HEK293 (cell line): Measurements from ENCODE around the gene WDR1.

Experiments
- CTCF ChIA-PET: fragments of 350-600 bp; formaldehyde crosslinking; extraction: SDS; loops from one replicate; lab custom pipeline; 2021; ENCODE audit warnings: antibody characterized with exemption; lab: Yijun Ruan, JAX
- POLR2A ChIA-PET: fragments of 300-600 bp; formaldehyde crosslinking; extraction: SDS; loops from one replicate; lab custom pipeline; 2020; ENCODE audit warnings: antibody characterized with exemption, inconsistent platforms; lab: Yijun Ruan, JAX
- H3K27ac ChIP-seq: fragments of 200-500 bp; sonication (Bioruptor generic); 2 replicates; pipeline ENCODE4 v1.5.1; 2014; ENCODE audit warnings: low read depth, low read length, control low read depth, inconsistent platforms; ENCODE audit errors: extremely low read depth
- H3K36me3 ChIP-seq, 2 experiments: fragments of 200-500 bp in 1 of 2; sonication (Bioruptor generic) in 1 of 2; 1 replicate in 1 of 2; 2 replicates in 1 of 2; pipeline ENCODE4 v1.5.1; 2014 to 2017; ENCODE audit warnings: inconsistent platforms in 2 of 2, low read length in 2 of 2; ENCODE audit not compliant: control insufficient read depth in 2 of 2, insufficient read depth in 1 of 2
- H3K4me1 ChIP-seq: fragments of 200-500 bp; sonication (Bioruptor generic); 2 replicates; pipeline ENCODE4 v1.5.1; 2014; ENCODE audit warnings: mild to moderate bottlenecking, low read length, inconsistent platforms; ENCODE audit not compliant: control insufficient read depth, insufficient read depth
- H3K4me3 ChIP-seq: 2 replicates; pipeline ENCODE4 v1.5.1; 2011; ENCODE audit warnings: low read depth, mild to moderate bottlenecking, control low read depth, low read length, moderate library complexity
- H3K9me3 ChIP-seq: fragments of 200-500 bp; sonication (Bioruptor generic); 2 replicates; pipeline ENCODE4 v1.5.1; 2014; ENCODE audit warnings: low read depth, low read length, inconsistent platforms; ENCODE audit not compliant: control insufficient read depth, insufficient read depth
- GLIS1 ChIP-seq: fragments of 450-650 bp; formaldehyde crosslinking; IDR thresholded peaks from 2 replicates; pipeline ENCODE4 v1.5.1; 2016; ENCODE audit warnings: missing biosample characterization, missing genetic modification characterization
- MEIS1 ChIP-seq: sonication (generic); formaldehyde crosslinking; IDR thresholded peaks from 2 replicates; pipeline ENCODE4 v1.8.1; 2022; ENCODE audit warnings: missing genetic modification reagents, mild to moderate bottlenecking, borderline replicate concordance
- OSR2 ChIP-seq: fragments of 450-650 bp; formaldehyde crosslinking; IDR thresholded peaks from 2 replicates; pipeline ENCODE4 v1.5.1; 2016; ENCODE audit warnings: missing biosample characterization, missing genetic modification characterization
- PRDM1 ChIP-seq: fragments of 450-650 bp; formaldehyde crosslinking; IDR thresholded peaks from 2 replicates; pipeline ENCODE4; 2016; ENCODE audit warnings: missing biosample characterization, missing genetic modification characterization
- SETDB1 ChIP-seq: IDR thresholded peaks from one replicate; pipeline ENCODE4 v1.6.1; 2017; ENCODE audit warnings: mild to moderate bottlenecking, low read length, moderate library complexity, mixed read lengths; ENCODE audit not compliant: insufficient read length
- TCF7L2 ChIP-seq: IDR thresholded peaks from 2 replicates; pipeline ENCODE4 v1.6.1; 2011; ENCODE audit warnings: low read depth, mild to moderate bottlenecking, inconsistent platforms, low read length, moderate library complexity, borderline replicate concordance
- ZFP41 ChIP-seq: fragments of 450-650 bp; formaldehyde crosslinking; IDR thresholded peaks from 2 replicates; pipeline ENCODE4 v1.5.1; 2016; ENCODE audit warnings: missing biosample characterization, missing genetic modification characterization, borderline replicate concordance
- ZNF133 ChIP-seq: fragments of 450-650 bp; formaldehyde crosslinking; IDR thresholded peaks from 2 replicates; pipeline ENCODE4 v1.5.1; 2016; ENCODE audit warnings: missing biosample characterization, missing genetic modification characterization
- ZNF16 ChIP-seq: fragments of 450-650 bp; formaldehyde crosslinking; IDR thresholded peaks from 2 replicates; pipeline ENCODE4 v1.5.1; 2016; ENCODE audit warnings: low read depth, missing biosample characterization, missing genetic modification characterization
- ZNF174 ChIP-seq: fragments of 450-650 bp; formaldehyde crosslinking; IDR thresholded peaks from 2 replicates; pipeline ENCODE4 v1.5.0; 2017; ENCODE audit warnings: missing biosample characterization, mild to moderate bottlenecking, missing genetic modification characterization
- ZNF223 ChIP-seq: fragments of 450-650 bp; formaldehyde crosslinking; IDR thresholded peaks from 2 replicates; pipeline ENCODE4 v1.5.1; 2016; ENCODE audit warnings: missing biosample characterization, missing genetic modification characterization
- ZNF350 ChIP-seq: fragments of 450-650 bp; formaldehyde crosslinking; IDR thresholded peaks from 2 replicates; pipeline ENCODE4 v1.5.0; 2017; ENCODE audit warnings: missing biosample characterization, mild to moderate bottlenecking, missing genetic modification characterization
- ZNF48 ChIP-seq: fragments of 450-650 bp; formaldehyde crosslinking; IDR thresholded peaks from 2 replicates; pipeline ENCODE4 v1.5.1; 2016; ENCODE audit warnings: missing biosample characterization, missing genetic modification characterization
- ZNF514 ChIP-seq: fragments of 450-650 bp; formaldehyde crosslinking; IDR thresholded peaks from 2 replicates; pipeline ENCODE4 v1.5.1; 2016; ENCODE audit warnings: missing biosample characterization, missing genetic modification characterization
- ZNF530 ChIP-seq: fragments of 450-650 bp; formaldehyde crosslinking; IDR thresholded peaks from 2 replicates; pipeline ENCODE4 v1.5.1; 2016; ENCODE audit warnings: low read depth, missing biosample characterization, missing genetic modification characterization
- ZNF558 ChIP-seq: fragments of 450-650 bp; formaldehyde crosslinking; IDR thresholded peaks from 2 replicates; pipeline ENCODE4 v1.5.1; 2016; ENCODE audit warnings: missing biosample characterization, missing genetic modification characterization
- ZNF560 ChIP-seq: fragments of 450-650 bp; formaldehyde crosslinking; IDR thresholded peaks from 2 replicates; pipeline ENCODE4 v1.5.1; 2017; ENCODE audit warnings: missing biosample characterization, missing genetic modification characterization, borderline replicate concordance
- ZNF610 ChIP-seq: fragments of 450-650 bp; formaldehyde crosslinking; IDR thresholded peaks from 2 replicates; pipeline ENCODE4 v1.5.1; 2016; ENCODE audit warnings: missing biosample characterization, missing genetic modification characterization, borderline replicate concordance
- ZNF76 ChIP-seq: fragments of 450-650 bp; formaldehyde crosslinking; IDR thresholded peaks from 2 replicates; pipeline ENCODE4; 2016; ENCODE audit warnings: low read depth, missing biosample characterization, missing genetic modification characterization, borderline replicate concordance
- ZNF768 ChIP-seq: fragments of 450-650 bp; formaldehyde crosslinking; IDR thresholded peaks from 2 replicates; pipeline ENCODE4 v1.5.1; 2018; ENCODE audit warnings: missing biosample characterization, mild to moderate bottlenecking, missing genetic modification characterization
- TF ChIP-seq, protein P1 (sequence below): fragments of 450-650 bp; formaldehyde crosslinking; IDR thresholded peaks from 2 replicates; pipeline ENCODE4 v1.5.1; 2016; ENCODE audit warnings: missing biosample characterization, missing genetic modification characterization
- TF ChIP-seq, protein P2 (sequence below): fragments of 450-650 bp; formaldehyde crosslinking; IDR thresholded peaks from 2 replicates; pipeline ENCODE4 v1.5.1; 2016; ENCODE audit warnings: missing biosample characterization, missing genetic modification characterization

The WDR1 gene

DNA sequence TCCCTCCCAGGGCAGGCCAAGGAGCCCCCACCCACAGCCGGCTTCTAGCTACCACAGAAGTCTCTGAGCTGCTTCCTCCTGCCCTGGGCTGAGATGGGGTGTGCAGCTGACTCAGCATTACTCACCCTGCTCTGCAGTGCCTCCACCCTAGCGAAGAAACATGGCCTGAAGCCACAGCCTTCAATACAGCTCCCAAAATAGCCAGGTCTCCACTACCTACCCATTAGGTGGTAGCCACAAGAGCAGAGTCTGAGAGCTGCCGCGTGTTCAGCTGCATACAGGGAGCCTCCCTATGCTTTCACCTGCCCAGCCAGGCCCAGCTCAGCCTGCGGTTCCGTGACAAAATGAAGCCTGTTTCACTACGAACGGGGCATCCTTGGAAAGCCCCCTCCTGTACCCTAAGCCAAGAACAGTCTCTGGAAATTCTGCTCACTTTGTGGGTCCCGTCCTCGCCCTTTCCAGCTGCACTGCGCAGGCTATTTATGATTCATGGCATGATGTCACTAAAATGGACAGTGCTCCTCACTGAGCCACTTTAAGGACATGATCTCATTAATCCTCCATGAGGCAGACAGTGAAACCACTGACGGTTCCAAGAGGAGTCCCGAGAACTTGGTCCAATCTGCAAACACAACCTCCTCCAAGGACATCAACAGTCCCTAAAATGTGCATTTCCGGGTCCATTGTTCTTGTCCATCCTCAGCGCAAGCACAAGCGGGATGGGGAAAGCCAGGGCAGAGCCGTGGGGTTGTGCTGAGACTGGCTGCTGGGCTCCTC lies 20.2 kb downstream of the WDR1 start:
- peaks cover 0 to 97% of the 10 kb centered on the region in 2 experiments; a peak in 1 of 3 replicates for H3K36me3 ChIP-seq
- TF ChIP-seq, protein P1, sequence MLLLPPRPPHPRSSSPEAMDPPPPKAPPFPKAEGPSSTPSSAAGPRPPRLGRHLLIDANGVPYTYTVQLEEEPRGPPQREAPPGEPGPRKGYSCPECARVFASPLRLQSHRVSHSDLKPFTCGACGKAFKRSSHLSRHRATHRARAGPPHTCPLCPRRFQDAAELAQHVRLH (tag by site-specific recombination): no peak
- TF ChIP-seq PRDM1 (tag by site-specific recombination): 0 out of 2 replicates have a peak, but pooled peaks have one; percentile 12
- no peak for TF ChIP-seq ZNF558 (tag by site-specific recombination)
- TF ChIP-seq TCF7L2: no peak
- TF ChIP-seq ZNF16 (tag by site-specific recombination): no peak
- TF ChIP-seq, protein P2, sequence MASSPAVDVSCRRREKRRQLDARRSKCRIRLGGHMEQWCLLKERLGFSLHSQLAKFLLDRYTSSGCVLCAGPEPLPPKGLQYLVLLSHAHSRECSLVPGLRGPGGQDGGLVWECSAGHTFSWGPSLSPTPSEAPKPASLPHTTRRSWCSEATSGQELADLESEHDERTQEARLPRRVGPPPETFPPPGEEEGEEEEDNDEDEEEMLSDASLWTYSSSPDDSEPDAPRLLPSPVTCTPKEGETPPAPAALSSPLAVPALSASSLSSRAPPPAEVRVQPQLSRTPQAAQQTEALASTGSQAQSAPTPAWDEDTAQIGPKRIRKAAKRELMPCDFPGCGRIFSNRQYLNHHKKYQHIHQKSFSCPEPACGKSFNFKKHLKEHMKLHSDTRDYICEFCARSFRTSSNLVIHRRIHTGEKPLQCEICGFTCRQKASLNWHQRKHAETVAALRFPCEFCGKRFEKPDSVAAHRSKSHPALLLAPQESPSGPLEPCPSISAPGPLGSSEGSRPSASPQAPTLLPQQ (tag by site-specific recombination): peak; percentile 53; the same call in 1 of the 2 replicates
- TF ChIP-seq ZFP41 (tag by site-specific recombination): no peak
- TF ChIP-seq ZNF610: no peak
- no peaks in the 10 kb centered on the region for H3K4me1 ChIP-seq
- POLR2A ChIA-PET: interaction anchor here (0.6 kb wide), 1 partner anchor 699 kb away, joined by 4 read pairs; no protein-coding TSS in a partner anchor
- CTCF ChIA-PET: interaction anchor here (0.6 kb wide), 1 partner anchor 31 kb away, joined by 3 read pairs; no protein-coding TSS in a partner anchor
- no peak overlapping the region for H3K4me3 ChIP-seq
- H3K9me3 ChIP-seq: no peaks in the 10 kb centered on the region
- H3K27ac ChIP-seq: no peak overlapping the region

DNA sequence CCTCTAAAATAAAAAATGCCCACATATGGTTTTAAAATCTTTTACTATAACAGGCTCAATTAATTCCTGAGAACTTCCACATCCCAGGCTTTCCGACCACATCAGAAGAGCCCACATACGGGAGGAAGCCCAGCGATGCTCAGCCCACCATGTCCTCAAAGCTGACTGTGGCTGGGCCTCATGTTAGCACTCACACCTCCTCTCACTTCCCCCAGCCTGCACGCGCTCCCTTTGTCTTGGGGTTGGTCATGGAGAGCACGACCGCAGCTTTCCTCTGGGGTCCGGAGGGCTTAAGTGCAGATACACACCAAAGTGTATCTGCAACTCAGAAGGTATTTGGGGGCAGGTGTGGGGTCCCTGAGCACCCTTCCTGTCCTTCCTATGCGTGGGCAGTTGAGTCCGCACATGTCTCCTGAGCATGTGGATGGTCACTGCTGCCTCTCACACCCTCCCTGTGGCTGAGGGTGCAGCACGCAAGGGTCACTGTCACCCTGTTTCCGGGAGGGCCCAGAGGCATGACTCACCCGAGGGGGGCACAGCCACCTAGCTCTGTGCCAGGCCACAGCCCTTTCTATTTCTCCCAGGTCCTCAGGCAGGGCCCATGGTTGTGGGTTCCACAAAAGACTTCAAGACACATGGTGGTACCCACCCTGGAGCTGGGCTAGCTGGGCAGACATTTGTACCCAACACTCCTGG lies 21.2 kb downstream of the WDR1 start:
- H3K4me3 ChIP-seq: no peak overlapping the region
- POLR2A ChIA-PET: no interaction called here
- peaks cover 0 to 97% of the 10 kb centered on the region in 2 experiments; a peak in 1 of 3 replicates for H3K36me3 ChIP-seq
- TF ChIP-seq ZNF350 (tag by site-specific recombination): no peak
- TF ChIP-seq, protein P1 (tag by site-specific recombination): no peak
- TF ChIP-seq MEIS1 (CRISPR knock-in tag): no peak
- no peak for TF ChIP-seq ZNF514
- no peak for TF ChIP-seq ZNF560 (tag by site-specific recombination)
- no peak for TF ChIP-seq ZNF76 (tag by site-specific recombination)
- TF ChIP-seq ZNF133: no peak
- TF ChIP-seq ZNF174 (tag by site-specific recombination): no peak
- no peak for TF ChIP-seq ZNF48
- TF ChIP-seq SETDB1: no peak
- TF ChIP-seq ZNF768: no peak
- TF ChIP-seq OSR2: no peak
- no peak for TF ChIP-seq ZNF223 (tag by site-specific recombination)
- TF ChIP-seq ZNF558 (tag by site-specific recombination): no peak
- no peak for TF ChIP-seq GLIS1 (tag by site-specific recombination)
- no peak for TF ChIP-seq ZNF530 (tag by site-specific recombination)
- no peaks in the 10 kb centered on the region for H3K4me1 ChIP-seq
- no peak overlapping the region for H3K27ac ChIP-seq
- CTCF ChIA-PET: interaction anchor here (0.5 kb wide), 1 partner anchor 76 kb away, joined by 4 read pairs; no protein-coding TSS in a partner anchor
- no peaks in the 10 kb centered on the region for H3K9me3 ChIP-seq
